Progenitor cell of endocrine pancreas (in vitro differentiated cells): Measurements from ENCODE around the gene PTAR1. TPM values are rescaled to one million over a fixed set of nuclear protein-coding genes. Genes with fewer than 3 reads are reported as not detected.

Source experiments
- DNase-seq: peaks from one replicate; pipeline ENCODE4 v3.0.0; 2021; ENCODE audit warnings: low spot score; ENCODE audit not compliant: unreplicated experiment
- H3K27ac Mint-ChIP-seq: 2 replicates; pipeline ENCODE4 v1.8.0; 2021; ENCODE audit warnings: mild to moderate bottlenecking, moderate library complexity, mixed read lengths
- H3K27me3 Mint-ChIP-seq: 2 replicates; pipeline ENCODE4 v1.8.0; 2021; ENCODE audit warnings: mixed read lengths
- H3K36me3 Mint-ChIP-seq: 2 replicates; pipeline ENCODE4 v1.8.0; 2022; ENCODE audit warnings: mixed read lengths; ENCODE audit not compliant: insufficient read depth
- H3K4me1 Mint-ChIP-seq: 2 replicates; pipeline ENCODE4 v1.8.0; 2021; ENCODE audit warnings: low read depth, mixed read lengths
- H3K4me3 Mint-ChIP-seq: 2 replicates; pipeline ENCODE4 v1.8.0; 2021; ENCODE audit warnings: low read depth, mild to moderate bottlenecking, moderate library complexity, mixed read lengths
- H3K9me3 Mint-ChIP-seq: 2 replicates; pipeline ENCODE4 v1.8.0; 2021; ENCODE audit warnings: low read depth, mixed read lengths
- total RNA-seq: library from RNA; stranded (reverse); gene quantifications from 2 replicates; pipeline ENCODE4 v1.2.1, GENCODE V29; 2021
- TF ChIP-seq, protein P1 (sequence below): fragments of 200-600 bp; sonication (generic); IDR thresholded peaks from one replicate; pipeline ENCODE4 v1.5.0; 2021; ENCODE audit warnings: antibody characterized with exemption, mild to moderate bottlenecking; ENCODE audit not compliant: unreplicated experiment

Gene PTAR1
- total RNA-seq, 1 donor from 2014 or later = 59.3 TPM

DNA sequence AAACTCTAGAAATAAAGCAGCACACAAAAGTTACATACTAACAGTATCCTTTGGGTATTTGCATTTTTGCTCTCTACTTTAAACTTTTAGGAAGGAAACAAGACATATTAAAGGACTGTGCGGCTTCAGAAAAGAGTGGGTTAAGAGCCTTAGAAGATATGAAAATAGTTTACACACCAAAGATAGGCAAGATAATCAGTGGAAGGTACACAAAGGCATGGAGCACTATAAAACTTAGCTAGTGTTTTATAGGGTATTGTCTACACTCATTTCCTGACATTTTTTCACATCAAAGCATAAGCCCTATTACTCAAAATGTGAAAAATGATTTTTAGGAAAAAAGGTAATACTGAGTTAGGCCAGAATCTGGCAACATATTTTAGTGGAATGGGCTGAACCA lies 44.0 kb downstream of the PTAR1 start:
- Mint-ChIP-seq H3K27me3 (no peaks in the 10 kb centered on the region), H3K4me3 (no peak overlapping the region), H3K9me3 (peaks cover 2% of the 10 kb centered on the region), H3K36me3 (peaks cover 35% of the 10 kb centered on the region), H3K27ac (no peak overlapping the region), H3K4me1 (peaks cover 12% of the 10 kb centered on the region)
- no peak for DNase-seq
- TF ChIP-seq, protein P1, sequence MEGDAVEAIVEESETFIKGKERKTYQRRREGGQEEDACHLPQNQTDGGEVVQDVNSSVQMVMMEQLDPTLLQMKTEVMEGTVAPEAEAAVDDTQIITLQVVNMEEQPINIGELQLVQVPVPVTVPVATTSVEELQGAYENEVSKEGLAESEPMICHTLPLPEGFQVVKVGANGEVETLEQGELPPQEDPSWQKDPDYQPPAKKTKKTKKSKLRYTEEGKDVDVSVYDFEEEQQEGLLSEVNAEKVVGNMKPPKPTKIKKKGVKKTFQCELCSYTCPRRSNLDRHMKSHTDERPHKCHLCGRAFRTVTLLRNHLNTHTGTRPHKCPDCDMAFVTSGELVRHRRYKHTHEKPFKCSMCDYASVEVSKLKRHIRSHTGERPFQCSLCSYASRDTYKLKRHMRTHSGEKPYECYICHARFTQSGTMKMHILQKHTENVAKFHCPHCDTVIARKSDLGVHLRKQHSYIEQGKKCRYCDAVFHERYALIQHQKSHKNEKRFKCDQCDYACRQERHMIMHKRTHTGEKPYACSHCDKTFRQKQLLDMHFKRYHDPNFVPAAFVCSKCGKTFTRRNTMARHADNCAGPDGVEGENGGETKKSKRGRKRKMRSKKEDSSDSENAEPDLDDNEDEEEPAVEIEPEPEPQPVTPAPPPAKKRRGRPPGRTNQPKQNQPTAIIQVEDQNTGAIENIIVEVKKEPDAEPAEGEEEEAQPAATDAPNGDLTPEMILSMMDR = no peak

DNA sequence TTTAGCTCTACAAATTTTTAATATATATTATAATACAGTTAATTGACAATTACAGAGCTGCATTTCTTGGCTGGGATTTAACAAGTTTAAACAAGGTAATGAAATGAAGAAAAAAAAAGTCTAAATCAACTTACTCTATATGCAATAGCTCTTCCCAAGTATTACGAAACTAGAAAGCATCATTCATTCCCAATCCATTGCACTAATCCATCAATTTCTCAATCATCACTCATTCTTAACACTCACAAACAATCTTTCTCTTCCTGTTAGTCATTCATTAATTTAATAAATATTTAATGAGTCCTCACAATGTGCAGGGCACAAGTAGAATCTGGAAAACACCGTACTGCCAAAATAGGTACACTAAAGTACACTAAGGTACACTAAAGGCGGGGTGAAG lies 44.7 kb downstream of the PTAR1 start:
- peaks cover 29% of the 10 kb centered on the region for H3K36me3 Mint-ChIP-seq
- H3K27ac Mint-ChIP-seq = no peak overlapping the region
- no peaks in the 10 kb centered on the region for H3K27me3 Mint-ChIP-seq

DNA sequence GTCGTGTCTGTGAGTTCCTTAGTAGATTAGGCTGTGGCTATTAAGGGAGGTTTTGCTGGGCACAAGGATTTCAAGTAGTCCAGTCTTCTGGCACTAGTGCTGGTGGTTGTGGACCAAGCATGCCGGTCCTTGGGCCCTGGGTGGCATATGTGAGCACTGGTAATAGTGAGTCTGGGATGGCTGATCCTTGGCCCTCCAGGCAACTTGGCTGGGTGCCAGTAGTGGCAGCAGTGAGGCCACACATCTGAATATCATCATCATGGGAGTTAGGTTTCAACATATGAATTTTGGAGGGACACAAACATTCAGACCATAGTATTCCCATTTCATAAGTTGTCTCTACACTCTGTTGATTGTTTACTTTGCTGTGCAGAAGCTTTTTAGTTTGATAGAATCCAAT lies 62.3 kb downstream of the PTAR1 start:
- DNase-seq = no peak
- H3K27me3 Mint-ChIP-seq = peaks cover 4% of the 10 kb centered on the region
- H3K36me3 Mint-ChIP-seq = peaks cover 3% of the 10 kb centered on the region
- H3K4me1 Mint-ChIP-seq = no peaks in the 10 kb centered on the region
- H3K4me3 Mint-ChIP-seq = no peak overlapping the region
- TF ChIP-seq, protein P1 = no peak
- no peak overlapping the region for H3K27ac Mint-ChIP-seq
- H3K9me3 Mint-ChIP-seq = peaks cover 30% of the 10 kb centered on the region

More for the DNA sequence above, 44.7 kb downstream of the PTAR1 start:
- TF ChIP-seq, protein P1 = no peak
- Mint-ChIP-seq H3K4me1 (peaks cover 12% of the 10 kb centered on the region), H3K4me3 (no peak overlapping the region), H3K9me3 (no peaks in the 10 kb centered on the region)
- no peak for DNase-seq

DNA sequence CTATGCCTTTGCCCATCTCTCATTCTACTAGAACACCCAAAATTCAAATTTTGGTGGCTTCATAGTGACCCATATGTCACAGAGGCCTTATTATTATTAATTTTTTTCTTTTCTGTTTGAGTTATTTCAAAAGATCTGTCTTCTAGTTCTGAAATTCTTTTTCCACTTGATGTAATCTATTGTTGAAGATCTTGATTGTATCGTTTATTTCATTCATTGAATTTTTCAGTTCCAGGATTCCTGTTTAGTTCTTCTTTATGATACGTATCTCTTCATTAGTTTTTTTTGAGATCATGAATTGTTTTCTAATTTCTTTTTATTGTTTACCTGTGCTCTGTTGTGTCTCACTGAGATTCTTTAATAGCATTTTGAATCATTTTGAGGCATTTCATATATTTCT lies 63.0 kb downstream of the PTAR1 start:
- peaks cover 1% of the 10 kb centered on the region for H3K36me3 Mint-ChIP-seq
- no peak overlapping the region for H3K4me3 Mint-ChIP-seq
- peaks cover 4% of the 10 kb centered on the region for H3K27me3 Mint-ChIP-seq
- H3K27ac Mint-ChIP-seq = no peak overlapping the region
- H3K4me1 Mint-ChIP-seq = no peaks in the 10 kb centered on the region
- peaks cover 28% of the 10 kb centered on the region for H3K9me3 Mint-ChIP-seq
- TF ChIP-seq, protein P1 = no peak
- DNase-seq = no peak

DNA sequence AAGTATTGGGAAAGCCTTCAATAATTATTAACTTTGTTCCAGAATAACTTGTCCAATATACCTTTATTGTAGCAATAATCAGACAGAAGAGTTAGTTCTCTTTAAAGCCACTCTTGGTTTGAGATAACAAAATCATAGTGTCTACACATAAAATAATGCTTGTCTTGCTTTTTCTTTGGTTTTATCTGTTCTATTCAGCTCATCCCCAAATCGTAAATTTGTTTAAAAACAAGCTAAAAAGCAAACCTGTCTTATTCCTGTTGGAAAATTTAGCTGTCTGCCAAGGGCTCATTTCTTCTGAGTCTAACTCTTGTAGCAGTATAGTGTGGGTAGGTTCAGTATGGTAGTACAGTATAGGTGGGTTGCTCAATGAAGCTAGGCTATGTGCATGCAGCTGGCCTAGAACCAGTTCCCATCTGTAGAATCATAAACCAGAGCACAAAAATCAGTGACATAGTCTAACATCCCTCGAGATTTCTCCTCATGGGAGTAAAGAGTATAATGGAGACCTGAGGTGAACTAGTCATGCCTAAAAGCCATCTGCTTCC lies 69.7 kb downstream of the PTAR1 start:
- Mint-ChIP-seq H3K27me3 (peaks cover 4% of the 10 kb centered on the region), H3K9me3 (peaks cover 5% of the 10 kb centered on the region), H3K4me1 (no peaks in the 10 kb centered on the region), H3K27ac (no peak overlapping the region), H3K4me3 (no peak overlapping the region), H3K36me3 (no peaks in the 10 kb centered on the region)
- no peak for DNase-seq
- TF ChIP-seq, protein P1 = no peak
